Cardiac fibroblast (primary cell): ENCODE results near the gene RBCK1.
A peak's percentile ranks its signal among the peaks of the same experiment; 100 is the strongest.
"Not testable (repeated sequence)": the region's sequence is repeated elsewhere in the genome, so short reads cannot be mapped to it uniquely, and the experiment has no call there.

Experiments used
- DNase-seq, 2 donors: peaks; one replicate each; pipeline versions ENCODE4 v3.0.0 to v3.0.0-alpha.2; 2010; ENCODE audit warnings: low read depth in 2 of 2
- H3K4me3 ChIP-seq, 2 donors: replicated peaks in 1 of 2; 1 replicate in 1 of 2; 2 replicates in 1 of 2; pipeline ENCODE4 v1.5.1; 2011; ENCODE audit warnings: low read depth in 2 of 2, low read length in 2 of 2, mild to moderate bottlenecking in 2 of 2, moderate library complexity in 1 of 2
- CTCF ChIP-seq: IDR thresholded peaks from one replicate; pipeline ENCODE4 v1.5.1; 2011; ENCODE audit warnings: low read depth, mild to moderate bottlenecking, low read length, inconsistent platforms

Gene RBCK1

GRCh38 chr20:370977-371754 is 36.9 kb upstream of the RBCK1 start:
- TF ChIP-seq CTCF, result no peak
- no peak overlapping the region for H3K4me3 ChIP-seq
- DNase-seq, result no peak

DNA sequence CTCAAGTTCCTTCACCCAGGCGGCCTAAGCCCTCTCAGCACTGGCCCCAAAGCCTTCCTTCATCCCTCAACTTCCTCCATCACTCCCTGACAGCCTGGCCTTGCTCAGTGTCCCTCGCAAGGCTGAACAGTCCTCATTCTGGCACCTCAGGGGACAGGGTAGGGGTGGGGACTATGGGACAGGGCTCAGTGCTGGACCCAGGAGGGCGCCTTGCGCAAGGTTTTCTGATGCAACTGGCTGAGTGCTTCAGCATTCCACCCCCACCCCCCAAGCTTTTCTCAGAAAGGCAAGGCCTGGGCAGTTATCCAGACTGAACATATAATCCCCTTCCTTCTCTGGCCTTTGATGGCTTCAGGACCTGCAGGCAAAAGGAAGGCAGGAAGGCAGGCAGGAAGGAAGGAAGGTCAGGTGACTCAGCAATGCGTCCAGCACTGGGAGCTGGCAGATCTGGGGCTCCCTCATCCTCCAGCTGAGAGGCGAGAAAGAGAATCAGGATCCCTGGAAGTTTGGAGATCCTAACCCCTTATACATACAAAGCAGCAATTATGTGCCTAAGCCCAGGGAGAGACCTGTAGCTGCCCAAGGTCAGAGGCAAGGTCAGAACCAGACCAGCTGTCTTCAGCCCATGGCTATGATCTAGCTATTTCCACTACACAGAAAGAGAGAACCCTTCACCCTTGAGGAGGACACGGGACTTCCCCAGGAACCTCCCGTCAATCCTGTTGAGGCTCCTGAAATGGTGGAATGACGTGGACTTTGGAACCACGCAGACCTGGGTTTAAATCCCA is 36.1 kb upstream of the RBCK1 start:
- TF ChIP-seq CTCF, result no peak
- peak; percentile 97 for DNase-seq
- H3K4me3 ChIP-seq, result no peak overlapping the region

DNA sequence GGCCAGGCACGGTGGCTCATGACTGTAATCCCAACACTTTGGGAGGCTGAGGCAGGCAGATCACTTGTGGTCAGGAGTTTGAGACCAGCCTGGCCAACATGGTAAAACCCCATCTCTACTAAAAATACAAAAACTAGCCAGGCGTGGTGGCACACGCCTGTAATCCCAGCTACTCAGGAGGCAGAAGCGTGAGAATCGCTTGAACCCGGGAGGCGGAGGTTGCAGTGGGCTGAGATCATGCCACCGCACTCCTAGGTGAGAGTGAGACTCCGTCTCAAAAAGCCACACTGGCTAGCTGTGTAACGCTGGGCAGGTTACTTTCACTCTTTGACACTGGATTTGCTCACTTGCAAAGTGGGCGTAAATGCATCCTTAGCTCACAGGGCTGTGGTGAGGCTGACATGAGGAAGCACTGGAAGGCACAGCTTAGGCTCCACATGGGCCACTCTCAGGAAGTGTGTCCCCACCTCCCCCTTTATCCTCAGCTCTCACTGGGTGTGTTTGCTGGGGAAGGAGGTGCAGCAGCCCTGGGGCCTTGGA is 35.5 kb upstream of the RBCK1 start:
- DNase-seq, H3K4me3 ChIP-seq: not testable (repeated sequence)

GRCh38 chr20:373171-373890 is 34.8 kb upstream of the RBCK1 start:
- H3K4me3 ChIP-seq, result no peak overlapping the region
- peak; percentile 92 to 98 for DNase-seq
- TF ChIP-seq CTCF, result no peak

DNA sequence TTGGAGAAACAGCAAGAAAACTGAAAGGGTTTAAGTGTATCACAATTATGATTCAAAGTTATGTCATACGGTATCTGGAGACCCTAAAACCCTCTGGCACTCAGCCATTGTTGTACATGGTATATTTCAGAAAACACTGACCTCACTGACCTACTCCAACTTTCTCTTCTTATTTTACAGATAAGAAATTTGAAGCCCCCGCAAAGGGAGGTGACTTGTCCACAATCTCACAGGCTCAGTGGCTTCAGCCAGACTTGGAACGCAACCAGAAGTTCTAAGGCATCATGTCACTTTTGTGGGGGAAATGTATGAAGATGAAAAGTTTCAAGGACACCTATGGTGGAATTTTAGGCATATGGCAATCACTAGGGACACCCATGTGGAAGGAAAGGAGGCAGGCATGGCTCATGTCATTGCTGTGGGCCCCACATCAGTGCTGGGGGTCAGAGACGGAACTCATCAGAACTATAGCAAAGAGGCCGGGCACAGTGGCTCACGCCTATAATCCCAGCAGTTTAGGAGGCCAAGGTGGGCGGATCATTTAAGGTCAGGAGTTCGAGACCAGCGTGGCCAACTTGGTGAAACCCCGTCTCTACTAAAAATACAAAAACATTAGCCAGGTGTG is 32.7 kb upstream of the RBCK1 start:
- DNase-seq, result no peak
- no peak overlapping the region for H3K4me3 ChIP-seq
- TF ChIP-seq CTCF, result no peak

DNA sequence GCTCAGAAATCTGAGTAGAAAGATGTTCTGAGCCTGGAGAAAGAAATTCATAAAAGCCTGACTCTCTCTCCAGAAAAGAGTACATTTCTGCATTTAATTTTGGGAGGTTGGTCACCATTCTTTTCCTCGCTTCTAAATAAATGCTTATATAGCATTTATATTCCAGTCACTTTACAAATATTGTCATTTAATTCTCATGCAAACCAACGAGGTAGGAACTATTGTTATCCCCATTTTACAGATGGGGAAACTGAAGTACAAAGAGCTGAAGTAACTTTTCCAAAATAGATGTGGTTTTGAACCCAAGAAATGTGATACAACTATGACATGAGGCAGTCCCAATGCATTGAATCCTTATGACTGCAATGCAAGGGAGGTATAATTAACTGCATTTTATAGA is 32.0 kb upstream of the RBCK1 start:
- no peak for DNase-seq
- no peak for TF ChIP-seq CTCF
- H3K4me3 ChIP-seq, result no peak overlapping the region

DNA sequence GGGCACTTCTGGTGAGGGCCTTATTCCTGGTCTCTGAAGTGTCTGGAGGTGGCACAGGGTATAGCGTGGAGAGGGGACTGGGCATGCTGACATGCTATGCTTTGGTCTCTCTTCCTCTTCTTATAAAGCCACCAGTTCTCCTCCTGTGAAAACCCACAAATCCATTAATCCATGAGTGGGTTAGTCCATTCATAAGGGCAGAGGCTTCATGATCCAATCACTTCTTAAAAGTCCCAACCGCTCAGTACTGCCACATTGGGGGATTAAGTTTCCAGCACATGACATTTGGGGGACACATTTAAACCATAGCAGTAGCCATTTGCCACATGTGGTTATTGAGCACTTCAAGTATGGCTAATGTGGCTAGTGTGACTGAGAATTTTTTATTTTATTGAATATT is 31.3 kb upstream of the RBCK1 start:
- DNase-seq, result no peak
- no peak for TF ChIP-seq CTCF
- no peak overlapping the region for H3K4me3 ChIP-seq

DNA sequence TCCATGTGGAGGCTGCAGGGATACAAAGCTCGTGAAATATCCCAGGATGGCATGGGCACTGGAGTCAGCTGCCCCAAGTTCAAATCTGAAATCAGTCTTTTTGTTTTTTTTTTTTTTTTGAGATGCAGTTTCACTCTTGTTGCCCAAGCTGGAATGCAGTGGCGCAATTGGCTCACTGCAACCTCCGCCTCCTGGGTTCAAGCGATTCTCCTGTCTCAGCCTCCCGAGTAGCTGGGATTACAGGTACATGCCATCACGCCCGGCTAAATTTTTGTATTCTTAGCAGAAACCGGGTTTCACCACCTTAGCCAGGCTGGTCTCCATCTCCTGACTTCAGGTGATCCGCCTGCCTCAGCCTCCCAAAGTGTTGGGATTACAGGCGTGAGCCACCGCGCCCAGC is 30.5 kb upstream of the RBCK1 start:
- not testable (repeated sequence) for DNase-seq, H3K4me3 ChIP-seq
